CD4-positive, alpha-beta T cell (primary cell): ENCODE results near the gene CHADL. TPM values are rescaled to one million over a fixed set of nuclear protein-coding genes. Genes with fewer than 3 reads are reported as not detected.

ENCODE experiments used
- ATAC-seq: fragments of 200-7000 bp; cut with Tn5 transposase; one replicate; pipeline ENCODE4 v1.10.0; 2022; ENCODE audit warnings: mild to moderate bottlenecking; ENCODE audit not compliant: poor library complexity
- CTCF ChIA-PET: fragments of 350-600 bp; sonication (Branson Sonifier 250); formaldehyde crosslinking; loops from one replicate; lab custom pipeline; 2021; ENCODE audit warnings: antibody characterized with exemption, inconsistent platforms; lab: Charles Lee
- POLR2A ChIA-PET: fragments of 350-600 bp; sonication (Branson Sonifier 250); formaldehyde crosslinking; loops from one replicate; lab custom pipeline; 2021; ENCODE audit warnings: antibody characterized with exemption, inconsistent platforms; lab: Charles Lee
- DNase-seq, 14 experiments: peaks; one replicate each; pipeline ENCODE4 v3.0.0-alpha.2; 2013 to 2020; ENCODE audit warnings: mixed read lengths in 2 of 14
- H3K27ac ChIP-seq, 2 donors: one replicate each; pipeline versions ENCODE4 v1.5.1 to v1.7.0; 2013; ENCODE audit warnings: low read length in 2 of 2, low read depth in 1 of 2, mild to moderate bottlenecking in 1 of 2
- H3K27me3 ChIP-seq, 2 experiments: 1 replicate in 1 of 2; 2 replicates in 1 of 2; pipeline versions ENCODE4 v1.6.1 to v1.7.0; 2013; ENCODE audit warnings: low read length in 2 of 2, control low read depth in 1 of 2, mild to moderate bottlenecking in 1 of 2, moderate library complexity in 1 of 2; ENCODE audit not compliant: insufficient read depth in 2 of 2, control insufficient read depth in 1 of 2
- H3K36me3 ChIP-seq: one replicate; pipeline ENCODE4 v1.6.1; 2013; ENCODE audit warnings: low read length, control low read depth; ENCODE audit not compliant: insufficient read depth
- H3K4me1 ChIP-seq: one replicate; pipeline ENCODE4 v1.6.1; 2013; ENCODE audit warnings: low read length, control low read depth; ENCODE audit not compliant: insufficient read depth
- H3K4me3 ChIP-seq: one replicate; pipeline ENCODE4 v1.5.1; 2013; ENCODE audit warnings: mild to moderate bottlenecking, low read length, moderate library complexity
- H3K9me3 ChIP-seq, 2 experiments: 1 replicate in 1 of 2; 2 replicates in 1 of 2; pipeline versions ENCODE4 v1.6.1 to v1.7.0; 2013; ENCODE audit warnings: low read length in 2 of 2, mild to moderate bottlenecking in 2 of 2, control low read depth in 1 of 2, moderate library complexity in 1 of 2; ENCODE audit not compliant: control insufficient read depth in 1 of 2, insufficient read depth in 1 of 2
- H3K27ac Mint-ChIP-seq: one replicate; pipeline ENCODE4 v1.8.0; 2020; ENCODE audit warnings: mixed read lengths
- H3K27me3 Mint-ChIP-seq: one replicate; pipeline ENCODE4 v1.8.0; 2021; ENCODE audit warnings: mixed read lengths
- H3K36me3 Mint-ChIP-seq: one replicate; pipeline ENCODE4 v1.8.0; 2021; ENCODE audit warnings: low read depth, mixed read lengths
- H3K4me1 Mint-ChIP-seq: one replicate; pipeline ENCODE4 v1.8.0; 2021; ENCODE audit warnings: low read depth, mixed read lengths
- H3K4me3 Mint-ChIP-seq: one replicate; pipeline ENCODE4 v1.8.0; 2020; ENCODE audit warnings: mild to moderate bottlenecking, mixed read lengths
- H3K9me3 Mint-ChIP-seq: one replicate; pipeline ENCODE4 v1.8.0; 2020; ENCODE audit warnings: mixed read lengths
- intact Hi-C, 2 experiments: fragments of 100-400 bp; cut with DNase I in 1 of 2; cut with micrococcal nuclease in 1 of 2; formaldehyde crosslinking; loops; one replicate each; pipeline versions ENCODE4 v1.15.1 to v1.9.0; 2023 to 2025; cut with DNase I, micrococcal nuclease
- total RNA-seq, 174 experiments: library from RNA in 2 of 174; stranded (reverse) in 2 of 174; gene quantifications; one replicate each; pipeline ENCODE4 v1.2.3 and lab custom pipeline; 2021 to 2026
- TF ChIP-seq, protein P1 (sequence below): fragments of 200-600 bp; IDR thresholded peaks from one replicate; pipeline ENCODE4 v1.8.0; 2022; ENCODE audit warnings: antibody characterized with exemption, mild to moderate bottlenecking

The CHADL gene
- total RNA-seq, 2 experiments from 2014 or later, result 1.7 to 1.8 TPM

DNA sequence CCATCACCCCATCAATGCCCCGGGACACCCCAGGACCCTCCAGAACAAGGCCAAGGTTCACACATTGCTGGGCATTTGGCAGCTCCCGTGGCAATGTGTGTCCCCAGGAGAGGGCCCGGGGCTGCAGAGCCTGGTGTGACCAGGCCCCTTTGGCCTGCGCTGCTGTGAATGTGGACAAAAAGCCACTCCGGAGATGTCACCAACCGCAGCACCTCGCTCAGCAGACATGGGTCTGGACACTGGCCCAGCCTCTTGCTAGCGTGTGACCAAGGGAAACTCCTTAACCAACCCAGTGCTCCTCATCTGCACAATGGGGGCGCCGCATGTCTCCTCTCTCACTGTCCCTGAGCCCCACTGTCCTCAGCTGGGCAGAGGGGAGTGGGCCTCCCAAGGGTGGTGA is 8.0 kb upstream of the CHADL start:
- no peak overlapping the region for H3K4me3 Mint-ChIP-seq
- H3K4me1 ChIP-seq, result no peaks in the 10 kb centered on the region
- CTCF ChIA-PET, result no interaction called here
- TF ChIP-seq, protein P1, sequence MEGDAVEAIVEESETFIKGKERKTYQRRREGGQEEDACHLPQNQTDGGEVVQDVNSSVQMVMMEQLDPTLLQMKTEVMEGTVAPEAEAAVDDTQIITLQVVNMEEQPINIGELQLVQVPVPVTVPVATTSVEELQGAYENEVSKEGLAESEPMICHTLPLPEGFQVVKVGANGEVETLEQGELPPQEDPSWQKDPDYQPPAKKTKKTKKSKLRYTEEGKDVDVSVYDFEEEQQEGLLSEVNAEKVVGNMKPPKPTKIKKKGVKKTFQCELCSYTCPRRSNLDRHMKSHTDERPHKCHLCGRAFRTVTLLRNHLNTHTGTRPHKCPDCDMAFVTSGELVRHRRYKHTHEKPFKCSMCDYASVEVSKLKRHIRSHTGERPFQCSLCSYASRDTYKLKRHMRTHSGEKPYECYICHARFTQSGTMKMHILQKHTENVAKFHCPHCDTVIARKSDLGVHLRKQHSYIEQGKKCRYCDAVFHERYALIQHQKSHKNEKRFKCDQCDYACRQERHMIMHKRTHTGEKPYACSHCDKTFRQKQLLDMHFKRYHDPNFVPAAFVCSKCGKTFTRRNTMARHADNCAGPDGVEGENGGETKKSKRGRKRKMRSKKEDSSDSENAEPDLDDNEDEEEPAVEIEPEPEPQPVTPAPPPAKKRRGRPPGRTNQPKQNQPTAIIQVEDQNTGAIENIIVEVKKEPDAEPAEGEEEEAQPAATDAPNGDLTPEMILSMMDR, result no peak
- H3K4me3 ChIP-seq, result no peak overlapping the region
- H3K9me3 ChIP-seq, result no peaks in the 10 kb centered on the region
- H3K27ac ChIP-seq, result no peak overlapping the region
- H3K27me3 ChIP-seq, result no peaks in the 10 kb centered on the region
- H3K27me3 Mint-ChIP-seq, result no peaks in the 10 kb centered on the region
- no peaks in the 10 kb centered on the region for H3K4me1 Mint-ChIP-seq
- POLR2A ChIA-PET, result interaction anchor here (1.6 kb wide), 1 partner anchor 38 kb away, joined by 3 read pairs; the partner anchor contains the start of gene RANGAP1
- DNase-seq (no peak), ATAC-seq (no peak)
- peaks cover 80% of the 10 kb centered on the region for H3K36me3 ChIP-seq
- peaks cover 68% of the 10 kb centered on the region for H3K36me3 Mint-ChIP-seq
- no peak overlapping the region for H3K27ac Mint-ChIP-seq
- intact Hi-C loops, result no loop called here
- H3K9me3 Mint-ChIP-seq, result no peaks in the 10 kb centered on the region

DNA sequence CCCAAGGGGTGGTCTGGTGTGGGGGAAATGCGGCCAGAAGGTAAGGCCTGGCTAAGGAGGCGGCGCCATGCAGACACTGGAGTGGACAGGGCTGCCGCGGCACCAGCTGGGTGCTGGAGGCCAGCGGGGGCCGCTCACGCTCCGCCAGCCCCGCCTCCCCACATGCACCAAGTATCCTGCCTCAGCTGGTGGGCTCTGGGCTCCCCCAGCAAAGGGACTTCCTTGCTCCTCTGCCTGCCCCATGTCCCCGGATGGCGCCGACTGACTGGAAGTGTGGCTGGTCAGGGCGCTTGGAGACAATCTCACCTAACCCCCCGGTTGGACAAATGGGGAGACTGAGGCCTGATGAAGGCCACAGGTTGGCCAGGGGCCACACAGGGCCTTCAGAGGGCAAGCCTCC is 7.6 kb upstream of the CHADL start:
- ATAC-seq (no peak), DNase-seq (no peak)
- Mint-ChIP-seq H3K27ac (no peak overlapping the region), H3K27me3 (no peaks in the 10 kb centered on the region), H3K9me3 (no peaks in the 10 kb centered on the region), H3K4me1 (no peaks in the 10 kb centered on the region), H3K36me3 (peaks cover 64% of the 10 kb centered on the region), H3K4me3 (no peak overlapping the region)
- intact Hi-C loops, result no loop called here
- Histone ChIP-seq H3K9me3 (no peaks in the 10 kb centered on the region), H3K36me3 (peaks cover 75% of the 10 kb centered on the region), H3K27me3 (no peaks in the 10 kb centered on the region), H3K27ac (no peak overlapping the region), H3K4me3 (no peak overlapping the region), H3K4me1 (no peaks in the 10 kb centered on the region)
- ChIA-PET POLR2A (interaction anchor here (1.6 kb wide), 1 partner anchor 38 kb away, joined by 3 read pairs; the partner anchor contains the start of gene RANGAP1), CTCF (no interaction called here)
- TF ChIP-seq, protein P1, result no peak

DNA sequence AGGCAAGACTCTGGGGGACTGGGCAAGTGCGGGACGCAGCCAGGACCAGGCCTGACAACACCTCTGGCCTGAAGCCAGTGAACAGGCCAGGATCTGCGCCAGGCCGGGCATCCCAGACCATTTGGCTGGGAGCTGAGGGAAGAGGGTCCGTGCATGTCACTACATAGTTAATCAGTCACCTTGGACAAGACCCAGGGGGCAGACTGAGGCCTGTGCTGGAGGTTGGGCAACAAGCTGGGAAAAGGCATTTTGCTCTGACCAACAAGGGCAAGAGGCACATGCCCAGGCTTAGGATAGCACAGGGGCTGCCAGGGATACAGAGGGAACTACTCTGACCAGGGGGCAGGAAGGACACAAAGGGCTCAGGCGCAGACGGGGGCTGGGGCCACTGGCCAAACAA is 7.0 kb upstream of the CHADL start:
- no peaks in the 10 kb centered on the region for H3K27me3 Mint-ChIP-seq
- H3K36me3 Mint-ChIP-seq, result peaks cover 58% of the 10 kb centered on the region
- Histone ChIP-seq H3K4me1 (no peaks in the 10 kb centered on the region), H3K27me3 (no peaks in the 10 kb centered on the region), H3K36me3 (peaks cover 69% of the 10 kb centered on the region), H3K4me3 (no peak overlapping the region), H3K9me3 (no peaks in the 10 kb centered on the region), H3K27ac (no peak overlapping the region)
- TF ChIP-seq, protein P1, result no peak
- no peak overlapping the region for H3K27ac Mint-ChIP-seq
- ChIA-PET POLR2A (interaction anchor here (1.6 kb wide), 1 partner anchor 39 kb away, joined by 3 read pairs; the partner anchor contains the start of gene RANGAP1), CTCF (no interaction called here)
- H3K4me3 Mint-ChIP-seq, result no peak overlapping the region
- H3K9me3 Mint-ChIP-seq, result no peaks in the 10 kb centered on the region
- intact Hi-C loops, result no loop called here
- H3K4me1 Mint-ChIP-seq, result no peaks in the 10 kb centered on the region
- ATAC-seq (no peak), DNase-seq (no peak)
